Urinary bladder (tissue), 4 donors: ENCODE measurements around the gene SPDYE17. TPM values are rescaled to one million over a fixed set of nuclear protein-coding genes. Genes with fewer than 3 reads are reported as not detected.
"Not testable (repeated sequence)": the region's sequence is repeated elsewhere in the genome, so short reads cannot be mapped to it uniquely, and the experiment has no call there.

Experiments used
- DNase-seq: peaks from one replicate; pipeline ENCODE4 v3.0.0-alpha.2; 2015; ENCODE audit errors: extremely low spot score
- H3K27ac ChIP-seq: one replicate; pipeline ENCODE4 v1.5.1; 2013; ENCODE audit warnings: low read depth, mild to moderate bottlenecking, moderate library complexity
- H3K36me3 ChIP-seq: one replicate; pipeline ENCODE4 v1.6.1; 2013; ENCODE audit warnings: mild to moderate bottlenecking, moderate library complexity; ENCODE audit not compliant: insufficient read depth
- H3K4me1 ChIP-seq: one replicate; pipeline ENCODE4 v1.6.1; 2013; ENCODE audit warnings: mild to moderate bottlenecking, moderate library complexity; ENCODE audit not compliant: insufficient read depth
- H3K4me3 ChIP-seq: one replicate; pipeline ENCODE4 v1.5.1; 2013; ENCODE audit warnings: low read depth, low read length
- WGBS: extraction: QIAGEN DNeasy Blood & Tissue Kit; methylation state at CpG from one replicate; pipeline ENCODE4 v1.1.7; 2013; 5-methylcytosine and 5-hydroxymethylcytosine counted together
- polyA plus RNA-seq: library from polyadenylated mRNA; stranded (reverse); fragments of 200-250 nt; gene quantifications from one replicate; pipeline ENCODE4 v1.2.3, GENCODE V29; 2013
- small RNA-seq: library from RNA; depleted of rRNA; stranded (forward); fragments of <200 nt; gene quantifications from one replicate; pipeline ENCODE3, GENCODE V24; 2014
- total RNA-seq: library from RNA; depleted of rRNA; stranded (reverse); fragments of >200 nt; gene quantifications from one replicate; pipeline ENCODE4 v1.2.3, GENCODE V29; 2014
- donor health status: healthy with polysubstance abuse.
- donor health status: healthy.

The SPDYE17 gene
- total and polyA plus RNA-seq, 2 donors, result not detected

DNA sequence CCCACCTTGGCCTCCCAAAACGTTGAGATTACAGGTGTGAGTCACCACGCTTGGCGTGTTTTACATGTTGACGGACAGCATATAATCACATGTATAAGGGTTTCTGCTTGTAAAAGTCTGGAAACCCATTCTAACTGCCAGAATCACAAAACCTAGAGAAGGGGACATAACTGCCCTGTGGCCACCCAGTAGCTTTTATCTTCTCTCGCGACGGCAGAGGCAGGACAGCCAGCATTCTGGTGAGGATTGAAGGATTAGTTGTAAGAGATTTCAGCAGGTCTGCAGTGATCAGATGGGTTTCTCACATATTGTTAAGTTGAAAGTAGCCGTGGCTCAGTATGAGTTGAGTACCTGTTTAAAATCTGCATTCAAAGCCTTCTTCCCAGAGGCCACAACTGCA is 59.8 kb downstream of the SPDYE17 start:
- WGBS, result 77% methylated on average over 7 of the region's 8 CpGs
- not testable (repeated sequence) for H3K36me3 ChIP-seq, DNase-seq, H3K4me1 ChIP-seq, H3K4me3 ChIP-seq, H3K27ac ChIP-seq

Small RNA genes lying within 50 kb of the gene (small RNA-seq; reads per million reads assigned to genes)
- not detected for gene RF00019

Other genes starting within 250 kb of the SPDYE17 start
- gene SPDYE18, start 30.2 kb upstream of the SPDYE17 start, total RNA-seq, result 0.63 TPM
- gene SPDYE18, start 30.2 kb upstream of the SPDYE17 start, polyA plus RNA-seq, result 1.3 TPM
- gene CCDC146, start 90.3 kb upstream of the SPDYE17 start, total RNA-seq, result 25.7 TPM
- 6.6 TPM for gene CCDC146, start 90.3 kb upstream of the SPDYE17 start, polyA plus RNA-seq
- gene FGL2, start 167.5 kb upstream of the SPDYE17 start, total RNA-seq, result 222 TPM
- 106 TPM for gene FGL2, start 167.5 kb upstream of the SPDYE17 start, polyA plus RNA-seq